ENCODE data around the gene SND1.

DNA sequence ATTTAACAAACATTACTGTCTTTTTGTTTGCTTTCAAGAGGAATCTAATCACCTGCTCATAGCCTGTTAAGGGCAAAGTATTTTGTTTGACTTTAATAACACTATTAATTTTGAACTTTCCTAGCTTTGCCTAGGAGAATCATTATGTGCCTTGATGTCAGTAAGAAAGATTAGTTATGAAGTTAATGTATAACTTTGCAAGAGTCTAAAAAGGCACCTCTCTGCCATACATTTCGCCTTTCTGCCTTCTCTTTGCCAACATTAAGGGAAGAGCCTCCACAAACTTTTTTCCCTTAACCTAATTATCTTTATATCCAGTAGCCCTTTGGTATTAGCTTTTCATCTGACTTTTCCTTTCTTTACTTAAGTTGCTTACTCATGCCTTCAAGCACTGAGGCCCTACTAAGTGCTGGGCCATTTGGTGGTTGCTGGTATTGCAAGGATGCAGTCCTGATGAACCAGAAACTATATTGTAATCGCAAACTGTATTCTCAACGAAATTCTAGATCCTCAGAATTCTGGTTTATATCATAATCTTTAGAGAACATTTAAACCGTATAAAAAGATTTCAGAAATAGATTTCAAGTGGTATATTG lies 108.5 kb downstream of the SND1 start:
- TF ChIP-seq, protein P1, sequence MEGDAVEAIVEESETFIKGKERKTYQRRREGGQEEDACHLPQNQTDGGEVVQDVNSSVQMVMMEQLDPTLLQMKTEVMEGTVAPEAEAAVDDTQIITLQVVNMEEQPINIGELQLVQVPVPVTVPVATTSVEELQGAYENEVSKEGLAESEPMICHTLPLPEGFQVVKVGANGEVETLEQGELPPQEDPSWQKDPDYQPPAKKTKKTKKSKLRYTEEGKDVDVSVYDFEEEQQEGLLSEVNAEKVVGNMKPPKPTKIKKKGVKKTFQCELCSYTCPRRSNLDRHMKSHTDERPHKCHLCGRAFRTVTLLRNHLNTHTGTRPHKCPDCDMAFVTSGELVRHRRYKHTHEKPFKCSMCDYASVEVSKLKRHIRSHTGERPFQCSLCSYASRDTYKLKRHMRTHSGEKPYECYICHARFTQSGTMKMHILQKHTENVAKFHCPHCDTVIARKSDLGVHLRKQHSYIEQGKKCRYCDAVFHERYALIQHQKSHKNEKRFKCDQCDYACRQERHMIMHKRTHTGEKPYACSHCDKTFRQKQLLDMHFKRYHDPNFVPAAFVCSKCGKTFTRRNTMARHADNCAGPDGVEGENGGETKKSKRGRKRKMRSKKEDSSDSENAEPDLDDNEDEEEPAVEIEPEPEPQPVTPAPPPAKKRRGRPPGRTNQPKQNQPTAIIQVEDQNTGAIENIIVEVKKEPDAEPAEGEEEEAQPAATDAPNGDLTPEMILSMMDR (IDR thresholded peaks at IDR 0.05), result no peak
- TF ChIP-seq EZH2 (IDR thresholded peaks at IDR 0.05; ENCODE audit: borderline replicate concordance, insufficient read depth, low read depth, low read length, poor library complexity, severe bottlenecking), result no peak

Measured in B cell (primary cell).